ENCODE data around the gene SSX2IP.

Gene SSX2IP

DNA sequence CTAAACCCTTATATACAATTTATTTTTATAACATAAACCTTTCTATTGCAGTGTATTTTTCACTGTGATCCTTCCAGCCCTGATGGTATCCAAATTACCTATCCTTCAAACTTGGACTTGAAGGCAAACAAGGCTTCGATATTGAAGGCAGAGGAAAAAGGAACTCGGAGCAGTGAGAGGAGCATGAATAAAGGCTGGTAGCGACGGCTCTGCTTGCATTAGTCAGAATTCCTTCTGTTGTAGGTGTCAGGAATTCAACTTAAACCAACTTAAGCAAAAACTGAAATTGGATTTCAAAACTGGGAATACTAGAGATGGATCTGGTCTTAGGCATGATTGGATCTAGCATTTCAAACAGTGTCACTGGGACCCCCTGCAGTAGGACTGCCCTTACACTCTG, 17.8 kb upstream of the SSX2IP start:
- DNase-seq (ENCODE audit: low read depth), result no peak

DNA sequence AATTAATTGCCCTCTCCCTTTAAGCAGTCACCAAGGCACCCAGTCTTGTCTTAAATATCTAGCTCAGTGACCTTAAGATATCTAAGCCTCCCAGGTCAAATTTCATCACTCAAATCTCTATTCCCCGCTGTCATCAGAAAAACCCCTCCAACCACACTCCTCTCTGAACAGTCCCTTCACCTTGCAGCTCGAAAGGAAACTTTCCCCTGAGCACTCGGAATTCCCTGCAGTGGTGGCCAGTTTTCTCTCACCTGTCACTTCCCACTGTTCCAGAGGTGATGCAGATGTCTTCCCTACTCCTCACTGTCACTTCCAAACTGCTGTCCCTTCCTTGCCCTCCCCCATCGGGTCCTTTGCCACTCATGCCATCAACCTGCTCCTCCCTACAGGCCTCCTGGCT, 15.3 kb upstream of the SSX2IP start:
- no peak for DNase-seq (ENCODE audit: low read depth)

DNA sequence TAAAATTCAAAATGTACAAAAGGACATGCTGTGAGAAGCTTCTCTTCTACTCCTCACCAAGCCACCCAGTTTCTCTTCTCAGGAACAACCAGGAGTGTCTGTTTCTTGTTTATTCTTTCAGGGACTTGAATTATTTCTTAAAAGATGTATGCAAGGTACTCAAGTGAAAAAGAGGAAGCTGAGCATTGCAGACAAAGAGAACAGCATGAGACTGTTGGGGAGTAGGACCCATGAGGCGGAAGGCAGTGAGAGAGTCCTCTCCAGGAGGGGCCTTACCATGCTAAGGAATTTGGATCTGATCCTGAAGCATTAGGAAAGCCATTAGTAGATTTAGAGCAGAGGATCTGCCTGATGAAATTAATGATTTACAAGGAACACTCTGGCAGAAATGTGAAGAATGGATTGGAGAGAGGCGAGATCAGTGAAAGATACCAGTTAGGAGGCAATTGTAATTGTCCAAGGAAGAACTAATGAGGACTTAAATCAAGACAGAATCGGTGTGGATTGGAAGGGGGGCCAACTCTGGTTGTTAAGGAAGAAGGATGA, 14.7 kb upstream of the SSX2IP start:
- DNase-seq (ENCODE audit: low read depth), result no peak

DNA sequence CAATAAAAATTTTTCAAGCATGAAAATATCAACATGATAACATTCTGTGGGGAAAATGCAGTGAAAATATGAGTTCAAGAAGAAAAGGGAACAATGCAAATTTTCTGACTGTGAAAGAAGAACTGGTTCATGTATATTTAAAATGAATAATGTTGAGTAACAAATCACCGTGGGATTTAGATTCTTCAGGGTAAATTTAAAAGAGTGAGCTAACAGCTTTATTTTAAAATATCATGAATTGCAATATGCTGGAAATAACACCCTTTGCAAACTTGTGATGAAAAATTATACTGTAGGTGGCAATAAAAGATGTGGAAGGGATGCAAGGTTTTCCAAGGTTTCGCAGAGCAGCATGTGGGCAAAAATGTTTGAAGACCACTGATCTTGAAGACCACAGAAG, 13.2 kb upstream of the SSX2IP start:
- DNase-seq (ENCODE audit: low read depth), result no peak

DNA sequence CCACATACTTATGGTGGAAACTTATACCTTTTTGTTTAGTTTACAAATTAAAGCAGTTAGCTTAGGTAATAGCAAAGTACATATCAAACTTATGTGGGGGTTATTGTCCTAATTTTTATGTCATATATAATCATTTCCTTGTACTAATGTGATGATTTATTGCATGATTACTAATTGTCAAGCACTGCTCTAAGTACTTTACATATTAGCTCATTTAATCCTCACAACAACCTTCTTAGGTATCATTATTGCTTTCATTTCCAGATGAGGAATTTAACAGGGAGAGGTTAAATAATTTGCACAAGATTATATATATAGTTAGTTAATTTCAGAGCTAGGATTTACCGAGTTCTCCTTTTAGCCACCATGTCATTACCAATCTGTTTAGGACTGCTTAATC, 11.9 kb upstream of the SSX2IP start:
- no peak for DNase-seq (ENCODE audit: low read depth)

DNA sequence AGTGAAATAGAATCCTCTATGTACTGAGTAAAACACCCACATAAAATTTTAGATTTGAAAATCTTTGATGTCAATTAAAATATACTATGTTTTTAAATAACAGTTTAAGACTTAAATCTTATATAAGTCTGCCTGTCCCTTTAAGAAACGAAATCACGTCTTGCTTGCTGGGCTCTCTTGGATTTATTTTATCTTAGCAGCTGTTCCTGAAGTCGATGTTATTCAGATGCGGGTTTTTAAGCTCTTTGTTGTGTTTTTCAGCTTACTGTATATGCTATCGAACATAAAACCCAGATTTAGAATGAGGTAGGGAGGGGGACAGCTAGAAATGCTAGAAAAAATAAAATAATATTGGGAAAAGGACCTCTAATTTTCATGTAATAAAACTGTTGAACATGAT, 11.1 kb upstream of the SSX2IP start:
- no peak for DNase-seq (ENCODE audit: low read depth)

DNA sequence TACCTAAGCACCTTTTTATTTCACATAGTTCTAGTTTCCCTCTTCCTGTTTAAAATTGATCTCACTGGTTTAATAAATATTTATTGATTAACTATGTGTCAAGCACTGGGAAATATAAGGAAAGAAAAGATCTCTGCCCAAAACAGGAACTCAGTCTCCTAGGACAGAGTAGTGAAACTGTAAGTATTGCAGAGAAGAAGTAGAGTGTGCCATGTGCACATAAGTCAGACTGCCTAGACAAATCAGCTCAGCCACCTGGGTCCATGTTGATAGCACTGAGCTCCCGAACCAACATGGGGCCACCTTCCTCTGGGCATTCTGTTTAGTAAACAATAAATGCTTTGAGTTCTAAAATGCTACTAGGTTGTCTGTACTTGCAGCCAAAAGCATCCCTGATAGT, 9.8 kb upstream of the SSX2IP start:
- no peak for DNase-seq (ENCODE audit: low read depth)

DNA sequence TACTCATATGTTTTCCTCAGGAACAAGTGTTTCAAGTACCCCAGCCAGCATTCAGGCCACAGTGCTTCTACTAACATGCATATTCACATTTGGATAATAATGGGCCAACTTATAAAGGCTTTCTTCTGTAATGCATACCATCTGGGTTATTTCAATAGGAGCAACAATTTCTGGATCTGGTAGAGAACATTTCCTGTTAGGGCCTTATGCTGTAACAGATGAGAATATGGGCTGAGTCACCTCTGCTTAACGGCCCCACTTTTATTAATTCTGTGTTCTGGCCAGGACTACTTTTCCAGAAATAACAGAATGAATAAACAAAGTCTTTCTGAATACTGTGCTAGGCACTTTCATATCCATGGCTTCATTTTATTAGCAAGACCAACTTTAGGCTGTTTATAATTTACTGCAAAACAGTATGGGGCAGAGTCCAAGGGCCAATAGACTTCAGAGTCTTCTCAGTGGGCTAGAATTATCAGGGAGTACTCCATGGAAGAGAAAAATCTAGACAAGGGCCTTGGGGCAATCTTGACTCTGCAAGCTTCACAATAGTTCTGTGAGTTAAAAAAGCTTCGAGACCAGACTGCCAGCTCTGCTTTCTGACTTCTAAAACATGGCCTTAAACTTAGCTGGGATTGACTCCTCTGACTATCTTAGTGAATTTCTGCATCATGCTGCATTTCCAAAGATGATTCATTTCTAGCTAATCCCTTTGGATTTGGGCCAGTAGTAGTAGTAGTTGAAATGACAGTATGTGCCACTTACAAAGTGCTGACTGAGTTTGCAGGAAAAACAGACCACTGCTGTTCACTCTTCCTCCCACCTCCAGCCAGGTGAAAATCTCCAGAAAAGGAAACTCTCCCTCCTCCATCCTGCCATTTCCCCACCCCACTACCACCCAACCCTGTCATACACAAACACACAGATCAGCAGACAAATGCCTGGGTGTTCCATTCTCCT, 8.2 kb upstream of the SSX2IP start:
- DNase-seq (ENCODE audit: low read depth), result no peak

DNA sequence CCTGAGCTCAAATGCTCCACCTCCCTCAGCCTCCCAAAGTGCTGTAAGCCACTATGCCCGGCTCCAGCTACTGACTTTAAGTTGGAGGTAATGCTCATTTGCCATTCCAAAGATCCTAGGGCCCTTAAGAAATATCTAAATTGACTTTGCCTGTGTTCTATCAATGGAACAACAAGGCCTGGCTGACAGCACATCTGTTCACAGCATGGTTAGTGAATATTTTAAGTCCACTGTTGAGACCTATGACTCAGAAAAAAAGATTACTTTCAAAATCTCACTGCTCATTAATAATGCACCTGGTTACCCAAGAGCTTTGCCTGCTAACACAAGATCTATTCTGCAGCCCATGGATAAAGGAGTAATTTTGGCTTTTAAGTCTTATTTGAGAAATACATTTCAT, 3.5 kb upstream of the SSX2IP start:
- no peak for DNase-seq (ENCODE audit: low read depth)

DNA sequence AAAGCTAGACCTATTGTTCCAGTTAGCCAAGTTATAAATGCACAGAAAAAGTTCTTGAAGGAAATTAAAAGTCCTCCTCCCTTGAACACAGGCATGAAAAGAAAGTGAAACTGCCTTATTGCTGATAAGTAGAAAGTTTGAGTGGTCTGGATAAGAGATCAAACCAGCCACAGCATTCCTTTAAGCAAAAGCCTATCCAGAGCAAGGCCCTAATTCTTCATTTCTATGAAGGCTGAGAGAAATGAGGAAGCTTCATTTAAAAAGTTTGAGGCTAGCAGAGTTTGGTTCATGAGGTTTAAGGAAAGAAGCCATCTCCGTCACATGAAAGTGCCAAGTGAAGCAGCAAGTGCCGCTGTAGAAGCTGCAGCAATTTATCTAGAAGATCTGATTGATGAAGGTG, 2.7 kb upstream of the SSX2IP start:
- no peak for DNase-seq (ENCODE audit: low read depth)

DNA sequence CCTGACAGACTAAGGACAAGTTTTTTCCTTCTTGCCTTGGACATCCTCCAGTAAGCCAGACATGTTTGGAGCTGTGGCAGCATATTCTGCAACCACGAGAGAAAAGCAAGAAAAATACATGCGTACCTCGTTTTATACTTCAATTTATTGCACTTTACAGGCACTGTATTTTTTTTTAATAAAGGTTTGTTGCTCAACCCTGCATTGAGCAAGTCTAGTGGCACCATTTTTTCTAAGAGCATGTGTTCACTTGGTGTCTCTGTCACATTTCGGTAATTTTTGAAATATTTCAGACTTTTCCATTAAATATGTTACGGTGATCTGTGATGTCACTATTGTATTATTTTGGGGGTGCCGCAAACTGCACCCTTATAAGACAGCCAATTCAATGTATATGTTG, 2.1 kb upstream of the SSX2IP start:
- no peak for DNase-seq (ENCODE audit: low read depth)

DNA sequence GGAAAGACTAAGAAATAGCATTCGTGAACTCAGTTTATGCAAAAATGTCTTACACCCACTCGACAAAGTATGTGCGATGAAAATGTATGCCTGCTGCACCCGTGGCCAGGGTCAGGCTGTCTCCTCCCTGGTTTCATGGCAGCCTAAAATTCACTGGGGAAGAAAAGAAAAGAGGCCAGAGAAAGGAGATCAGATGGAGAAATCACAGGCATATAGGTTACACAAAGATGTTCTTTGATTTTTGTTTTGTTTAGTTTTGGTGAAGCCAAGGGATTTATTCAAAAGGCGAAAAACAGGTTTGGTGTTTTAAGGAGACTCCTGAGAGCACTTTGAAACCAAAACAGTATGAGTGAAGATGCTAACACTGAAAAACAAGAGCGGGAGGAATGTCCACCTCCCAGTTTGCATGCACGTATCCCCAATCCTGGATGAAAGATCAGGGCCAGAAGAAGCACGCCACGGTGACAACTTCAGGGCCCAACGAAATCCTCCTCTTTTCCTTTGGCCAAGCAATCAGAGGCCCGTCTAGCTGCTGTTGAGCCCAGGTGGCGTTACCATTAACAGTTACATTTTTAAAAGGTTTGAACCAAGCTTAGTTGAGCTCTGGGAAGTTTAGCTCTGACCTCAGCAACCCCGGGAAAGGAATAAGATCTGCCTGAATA, 992 bp upstream of the SSX2IP start:
- no peak for DNase-seq (ENCODE audit: low read depth)

DNA sequence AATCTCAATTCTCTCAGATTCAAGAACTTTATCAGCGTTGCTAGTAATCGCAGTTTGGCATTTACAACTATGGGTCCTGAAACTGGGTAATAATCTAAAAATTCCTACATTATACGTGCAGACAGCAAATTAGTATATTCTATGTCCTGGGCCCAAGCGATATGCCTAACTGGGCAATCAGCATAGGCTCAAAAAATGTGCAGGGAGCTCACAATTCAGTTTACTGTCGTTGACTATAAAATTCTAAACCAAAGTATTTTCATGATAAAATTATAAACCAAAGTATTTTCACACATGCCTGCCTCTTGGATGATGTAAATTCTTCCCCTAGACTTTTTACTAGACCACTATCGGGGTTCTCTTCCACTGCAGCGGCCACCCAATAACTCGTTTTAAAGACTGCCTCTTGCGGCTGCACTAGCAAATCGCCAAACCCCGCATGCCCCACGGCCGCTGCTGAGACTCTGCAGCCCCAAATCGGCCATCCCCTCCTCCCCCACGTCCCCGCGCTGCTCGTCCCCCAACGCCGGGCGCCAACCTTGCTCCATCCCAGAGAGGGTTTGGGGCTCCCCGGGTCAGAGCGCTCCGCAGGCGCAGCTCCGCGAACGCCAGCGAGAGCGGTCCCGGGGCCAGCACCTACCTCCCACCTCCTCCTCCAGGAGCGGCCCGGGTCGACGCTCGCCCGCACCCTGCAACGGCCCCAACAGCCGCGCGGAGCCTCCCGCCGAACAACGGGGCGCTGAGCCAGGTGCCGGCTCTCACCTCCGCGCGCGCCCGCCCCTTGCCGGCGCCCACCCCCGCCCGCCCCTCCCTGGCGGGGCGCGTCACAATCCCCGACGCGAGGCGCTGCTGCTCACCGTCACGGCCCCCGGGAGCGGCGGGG, 506 bp downstream of the SSX2IP start:
- DNase-seq (ENCODE audit: low read depth), result no peak

DNA sequence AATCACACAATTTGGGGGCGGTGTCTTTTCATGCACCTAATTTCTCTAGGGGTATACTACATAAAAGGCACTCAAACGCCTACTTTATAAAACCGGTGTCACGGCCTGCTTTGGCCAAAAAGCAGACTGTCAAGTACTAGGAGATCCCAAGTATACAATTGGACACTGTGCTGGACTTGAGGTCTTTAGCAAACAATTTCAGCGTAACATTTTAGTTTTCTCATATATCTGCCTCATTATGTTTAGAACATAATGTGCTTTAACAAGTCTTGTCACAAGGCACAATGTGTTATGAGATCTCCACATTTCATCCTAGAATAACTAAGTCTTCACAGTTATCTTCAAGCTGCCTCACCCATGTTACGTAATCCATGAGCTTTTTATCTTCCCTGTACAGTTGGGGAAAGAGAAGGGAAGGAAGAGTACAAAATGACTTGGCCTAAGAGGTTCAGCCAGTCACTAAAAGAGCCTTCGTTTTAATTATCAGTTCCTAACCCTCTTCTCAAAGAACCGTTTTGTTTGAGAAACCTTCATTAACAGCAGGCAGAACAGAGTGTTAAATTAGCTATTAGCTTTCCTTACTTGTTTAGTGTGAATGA, 1.7 kb downstream of the SSX2IP start:
- no peak for DNase-seq (ENCODE audit: low read depth)

DNA sequence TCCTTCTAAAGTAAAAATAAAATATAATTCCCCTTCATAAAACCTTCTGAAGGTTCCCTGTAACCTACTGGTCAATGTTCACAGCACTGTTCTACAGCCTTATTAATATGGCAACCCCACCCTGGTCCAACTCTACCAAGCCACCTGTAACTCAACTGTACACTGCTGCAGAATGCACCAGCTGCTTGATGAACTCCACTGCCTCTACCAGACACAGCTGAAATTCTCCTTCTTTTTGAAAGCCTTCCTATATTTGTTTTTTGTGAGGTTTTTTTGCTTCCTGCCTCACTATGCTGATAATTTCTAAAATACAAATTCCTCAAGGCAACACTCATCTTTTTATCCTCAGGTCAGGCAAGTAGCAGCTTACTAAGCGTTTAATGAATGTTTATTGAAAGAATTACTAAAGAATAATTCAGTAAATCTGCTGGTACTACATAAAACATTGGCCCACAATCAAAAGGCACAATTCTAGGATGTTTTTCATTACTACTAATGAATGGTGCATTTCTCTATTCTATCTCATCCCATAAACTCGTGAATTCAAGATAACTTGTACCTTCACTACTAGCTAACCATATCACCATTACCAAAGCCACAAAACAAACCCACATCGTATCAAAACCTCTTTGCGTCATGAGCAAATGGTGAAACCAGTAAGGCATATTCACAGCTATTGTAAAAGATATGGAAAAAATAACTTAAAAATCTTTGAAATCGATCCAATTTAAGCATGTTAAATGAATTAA, 2.4 kb downstream of the SSX2IP start:
- no peak for DNase-seq (ENCODE audit: low read depth)

DNA sequence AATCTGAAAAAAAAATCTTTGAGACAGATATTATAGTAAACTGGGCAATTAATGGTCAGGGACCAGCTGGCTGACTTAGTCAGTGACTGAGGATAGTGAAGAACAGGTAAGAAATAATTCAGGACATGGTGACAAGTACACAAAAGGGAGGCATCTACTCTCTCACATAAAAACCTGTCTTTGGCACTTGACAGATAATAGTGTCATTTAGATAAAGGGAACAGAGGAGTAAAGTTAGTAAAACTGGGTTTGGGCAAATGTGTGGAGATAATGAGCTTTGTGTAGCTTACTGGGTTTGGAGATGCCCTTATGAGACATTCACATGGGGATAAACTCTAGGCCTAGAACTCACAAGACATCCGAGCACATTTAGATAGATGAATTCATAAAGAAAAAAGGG, 4.0 kb downstream of the SSX2IP start:
- no peak for DNase-seq (ENCODE audit: low read depth)

DNA sequence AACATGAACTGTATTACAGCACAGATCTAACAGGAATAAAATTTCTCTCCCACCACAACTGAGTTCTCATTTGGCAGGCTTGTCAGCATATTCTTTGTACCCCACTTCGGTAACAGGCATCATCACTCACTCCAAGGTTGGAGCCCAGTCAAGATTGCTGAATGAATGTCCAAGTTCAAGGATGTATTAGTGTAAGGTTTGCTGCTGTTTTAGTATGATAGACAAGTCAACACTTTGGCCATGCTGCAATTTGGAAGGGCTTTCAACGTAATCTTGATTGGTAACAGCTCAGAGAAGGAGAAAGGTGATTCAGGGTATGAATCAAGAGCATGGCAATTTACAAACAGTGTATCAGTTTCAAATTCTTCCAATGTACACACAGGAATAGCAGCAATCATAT, 6.8 kb downstream of the SSX2IP start:
- DNase-seq (ENCODE audit: low read depth), result no peak

DNA sequence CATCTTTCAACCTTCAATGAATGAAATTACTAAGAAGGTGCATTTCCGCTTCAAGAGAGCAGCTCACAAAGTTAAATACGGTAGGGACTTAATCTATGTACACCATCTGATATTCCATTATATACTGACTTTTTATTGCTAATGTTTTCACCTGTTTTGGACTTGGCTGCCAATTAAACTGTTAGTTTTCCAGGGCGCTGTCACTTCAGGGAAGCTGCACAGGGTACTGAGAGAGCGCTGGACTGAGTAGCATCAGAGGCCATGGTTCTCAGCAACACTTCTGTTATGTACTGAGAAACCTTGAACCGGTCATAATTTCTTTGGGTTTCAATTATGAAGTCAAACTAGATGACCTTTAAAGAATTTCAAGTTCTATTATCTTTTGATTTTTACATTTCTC, 8.2 kb downstream of the SSX2IP start:
- no peak for DNase-seq (ENCODE audit: low read depth)

DNA sequence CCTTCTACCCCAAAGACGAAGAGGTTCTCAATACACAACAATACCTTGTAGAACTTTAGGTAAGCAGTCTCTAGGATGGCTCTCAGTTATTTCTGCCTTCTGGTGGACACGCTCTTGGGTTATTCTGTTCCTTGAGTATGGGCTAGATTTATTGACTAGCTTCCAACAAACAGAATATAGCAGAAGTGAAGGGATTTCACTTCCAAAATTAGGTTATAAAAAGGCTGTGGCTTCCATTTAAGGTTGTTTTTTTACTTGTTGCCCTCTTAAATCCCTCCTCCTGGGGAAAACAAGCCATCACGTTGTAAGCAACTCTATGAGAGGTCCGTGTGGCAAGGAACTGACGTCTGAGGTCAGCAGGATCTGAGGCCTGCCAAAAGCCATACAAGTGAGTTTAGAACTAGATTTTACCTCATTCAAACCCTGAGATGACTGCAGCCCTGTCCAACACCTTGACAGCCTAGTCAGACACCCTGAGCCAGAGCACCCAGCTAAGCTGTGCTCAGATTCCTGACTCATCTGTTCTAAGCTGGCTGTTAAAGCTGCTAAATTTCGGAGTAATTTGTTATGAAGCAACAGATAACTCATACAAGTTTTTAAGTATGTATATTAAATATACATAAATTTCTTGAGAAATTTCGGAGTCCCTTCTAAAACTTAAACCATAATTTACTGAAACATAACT, 12.7 kb downstream of the SSX2IP start:
- DNase-seq (ENCODE audit: low read depth), result no peak

DNA sequence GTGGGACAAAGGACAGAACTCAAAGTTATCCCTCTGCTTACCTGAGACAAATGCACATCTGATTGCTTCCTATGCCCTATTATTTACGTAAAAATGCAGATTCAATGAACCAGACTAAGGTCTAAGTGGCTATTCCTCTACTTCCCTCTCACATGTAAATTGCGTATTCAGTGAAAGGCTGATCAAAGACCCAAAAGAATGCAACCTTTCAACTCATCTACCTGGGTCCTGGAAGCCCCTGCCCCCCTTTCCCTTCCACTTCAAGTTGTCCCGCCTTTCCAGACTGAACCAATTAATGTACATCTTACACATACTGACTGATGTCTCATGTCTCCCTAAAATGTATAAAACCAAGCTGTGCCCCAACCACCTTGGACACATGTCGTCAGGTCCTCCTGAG, 14.6 kb downstream of the SSX2IP start:
- no peak for DNase-seq (ENCODE audit: low read depth)

DNA sequence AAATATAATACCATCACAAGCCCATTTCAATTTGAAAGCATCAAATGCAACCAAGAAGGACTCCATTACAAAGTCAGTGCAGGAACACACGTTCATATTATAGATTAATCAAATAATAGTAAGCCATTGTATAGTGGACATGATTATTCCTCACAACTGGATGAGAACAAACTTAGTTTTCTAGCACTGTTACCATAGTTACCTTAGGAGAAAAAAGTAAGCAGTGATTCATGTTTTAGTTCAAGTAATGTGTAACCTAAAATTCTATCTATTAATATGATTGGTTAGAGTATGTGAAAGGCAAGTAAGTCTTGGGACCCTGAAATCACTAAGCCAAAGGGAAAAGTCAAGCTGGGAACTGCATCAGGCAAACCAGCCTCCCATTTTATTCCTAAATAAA, 15.2 kb downstream of the SSX2IP start:
- no peak for DNase-seq (ENCODE audit: low read depth)

Data from stimulated activated CD8-positive, alpha-beta memory T cell treated with anti-CD3 and anti-CD28 coated beads, Interleukin-12 subunit alpha, Interleukin-12 subunit beta, amount 100 ng/mL, for 4 hours (primary cell).